ENCODE data around the gene RUNX3. TPM values are rescaled to one million over a fixed set of nuclear protein-coding genes. Genes with fewer than 3 reads are reported as not detected.

The RUNX3 gene
- total RNA-seq, 2 donors from 2014 or later: 254 to 298 TPM

- ATAC-seq (replicated peaks in 1 of 2) (no peak), DNase-seq (no peak)
- Mint-ChIP-seq H3K9me3 (no peaks in the 10 kb centered on the region), H3K36me3 (ENCODE audit: insufficient read depth in 2 of 2) (peaks cover 34 to 50% of the 10 kb centered on the region in 2 donors), H3K27ac (peak overlapping the region; percentile 80), H3K4me3 (peak overlapping the region; percentile 89 to 96), H3K4me1 (ENCODE audit: low read depth) (peaks cover 77% of the 10 kb centered on the region), H3K27me3 (ENCODE audit: low read depth) (no peaks in the 10 kb centered on the region)
These were observed 29.5 kb upstream of the RUNX3 start for GRCh38 chr1:24959623-24959975.

GRCh38 chr1:24958766-24959622, 28.9 kb upstream of the RUNX3 start:
- peaks cover 34 to 53% of the 10 kb centered on the region in 2 donors for H3K36me3 Mint-ChIP-seq (ENCODE audit: insufficient read depth in 2 of 2)
- DNase-seq (no peak), ATAC-seq (replicated peaks in 1 of 2) (no peak)
- no peaks in the 10 kb centered on the region for H3K27me3 Mint-ChIP-seq (ENCODE audit: low read depth)
- H3K27ac Mint-ChIP-seq: peak overlapping the region; percentile 73
- no peaks in the 10 kb centered on the region for H3K9me3 Mint-ChIP-seq
- H3K4me3 Mint-ChIP-seq: peak overlapping the region; percentile 89 to 96
- H3K4me1 Mint-ChIP-seq (ENCODE audit: low read depth): peaks cover 83% of the 10 kb centered on the region

DNA sequence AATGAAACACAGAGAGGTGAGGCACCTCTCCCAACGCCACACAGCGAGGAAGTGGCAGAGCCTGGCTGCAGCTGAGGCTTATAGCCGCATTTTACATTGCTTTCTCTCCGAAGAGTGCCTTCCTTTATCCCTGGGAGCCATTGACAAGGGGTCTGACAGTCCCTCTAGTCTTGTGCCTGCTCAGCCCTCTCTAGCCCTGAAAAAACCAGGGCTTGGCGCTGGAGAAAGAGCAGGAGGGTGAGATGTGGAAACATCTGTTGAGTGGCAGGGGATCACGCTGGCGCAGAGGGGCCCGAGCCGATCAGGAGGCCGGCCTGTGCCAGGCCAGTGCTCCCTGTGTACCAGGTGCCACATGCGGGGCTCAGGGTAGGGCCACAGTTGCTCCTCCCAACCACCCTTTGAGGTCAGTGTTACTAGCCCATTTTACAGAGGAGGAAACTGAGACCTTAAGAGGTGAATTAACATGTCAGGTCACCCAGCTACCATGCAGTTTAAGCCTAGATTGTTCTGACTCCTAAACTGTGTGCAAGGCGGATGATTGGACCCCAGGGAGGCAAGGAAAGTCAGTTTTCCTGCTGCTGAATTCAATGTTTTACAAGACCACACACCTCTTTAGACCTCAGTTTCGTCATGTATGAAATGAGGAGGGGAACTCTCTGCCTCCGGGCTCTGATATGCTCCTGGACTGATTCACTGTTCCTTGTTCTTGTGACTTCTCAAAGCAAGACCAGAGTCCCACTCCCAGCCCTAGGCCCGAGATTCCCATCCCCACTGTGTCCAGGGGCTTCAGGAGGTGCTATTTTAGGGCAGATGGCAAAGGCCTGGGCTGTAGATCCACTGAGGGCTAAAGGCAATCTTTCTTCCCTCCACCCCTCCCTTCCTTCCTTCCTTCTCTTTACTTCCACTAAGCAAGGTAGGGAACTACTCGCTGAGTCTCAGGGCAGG, 28.0 kb upstream of the RUNX3 start:
- peaks cover 92% of the 10 kb centered on the region for H3K4me1 Mint-ChIP-seq (ENCODE audit: low read depth)
- H3K27me3 Mint-ChIP-seq (ENCODE audit: low read depth): no peaks in the 10 kb centered on the region
- no peaks in the 10 kb centered on the region for H3K9me3 Mint-ChIP-seq
- DNase-seq (no peak), ATAC-seq (replicated peaks in 1 of 2) (no peak)
- H3K4me3 Mint-ChIP-seq: peak overlapping the region; percentile 83 to 89
- peak overlapping the region; percentile 73 for H3K27ac Mint-ChIP-seq
- peaks cover 32 to 55% of the 10 kb centered on the region in 2 donors for H3K36me3 Mint-ChIP-seq (ENCODE audit: insufficient read depth in 2 of 2)

- H3K9me3 Mint-ChIP-seq: no peaks in the 10 kb centered on the region
- no peaks in the 10 kb centered on the region for H3K27me3 Mint-ChIP-seq (ENCODE audit: low read depth)
- H3K27ac Mint-ChIP-seq: peak overlapping the region; percentile 73
- peaks cover 32 to 56% of the 10 kb centered on the region in 2 donors for H3K36me3 Mint-ChIP-seq (ENCODE audit: insufficient read depth in 2 of 2)
- ATAC-seq (replicated peaks in 1 of 2) (peak; percentile 14 to 16), DNase-seq (no peak)
- H3K4me3 Mint-ChIP-seq: peak overlapping the region; percentile 83 to 89
- H3K4me1 Mint-ChIP-seq (ENCODE audit: low read depth): peaks cover 99% of the 10 kb centered on the region
These were observed 27.1 kb upstream of the RUNX3 start for GRCh38 chr1:24957016-24957807.

DNA sequence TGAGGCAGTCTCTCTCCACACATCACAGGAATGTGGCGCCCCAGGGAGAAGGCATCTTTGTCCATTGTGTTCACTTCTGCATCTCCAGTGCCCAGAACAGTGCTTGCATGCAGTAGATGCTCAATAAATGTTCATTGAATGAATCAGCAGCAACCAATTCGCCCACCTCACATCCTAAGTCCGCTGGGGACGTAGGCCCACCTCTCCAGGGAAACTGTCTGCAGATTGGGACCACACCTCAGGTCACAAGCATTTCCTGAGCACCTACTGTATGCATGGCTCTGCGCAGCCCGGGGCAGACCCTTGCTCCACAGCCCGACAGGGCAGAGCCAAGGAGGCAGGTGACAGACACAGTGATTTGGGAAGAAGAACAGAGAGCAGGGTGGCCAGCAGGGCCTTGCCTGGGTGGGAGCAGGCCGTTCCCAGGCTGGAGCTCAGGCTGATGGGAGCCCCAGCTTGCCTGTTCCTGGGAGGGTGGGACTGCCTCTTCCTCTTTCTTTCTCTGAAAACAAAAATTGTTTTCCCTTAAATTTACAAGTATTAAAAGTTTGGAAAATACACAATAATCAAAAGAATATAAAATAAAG, 25.8 kb upstream of the RUNX3 start:
- H3K4me3 Mint-ChIP-seq: peak overlapping the region; percentile 83 to 89
- DNase-seq (no peak), ATAC-seq (replicated peaks in 1 of 2) (peak in 1 of 2 donors; percentile 0)
- H3K9me3 Mint-ChIP-seq: no peaks in the 10 kb centered on the region
- peak overlapping the region; percentile 53 for H3K27ac Mint-ChIP-seq
- peaks cover 98% of the 10 kb centered on the region for H3K4me1 Mint-ChIP-seq (ENCODE audit: low read depth)
- peaks cover 27 to 54% of the 10 kb centered on the region in 2 donors for H3K36me3 Mint-ChIP-seq (ENCODE audit: insufficient read depth in 2 of 2)
- no peaks in the 10 kb centered on the region for H3K27me3 Mint-ChIP-seq (ENCODE audit: low read depth)

DNA sequence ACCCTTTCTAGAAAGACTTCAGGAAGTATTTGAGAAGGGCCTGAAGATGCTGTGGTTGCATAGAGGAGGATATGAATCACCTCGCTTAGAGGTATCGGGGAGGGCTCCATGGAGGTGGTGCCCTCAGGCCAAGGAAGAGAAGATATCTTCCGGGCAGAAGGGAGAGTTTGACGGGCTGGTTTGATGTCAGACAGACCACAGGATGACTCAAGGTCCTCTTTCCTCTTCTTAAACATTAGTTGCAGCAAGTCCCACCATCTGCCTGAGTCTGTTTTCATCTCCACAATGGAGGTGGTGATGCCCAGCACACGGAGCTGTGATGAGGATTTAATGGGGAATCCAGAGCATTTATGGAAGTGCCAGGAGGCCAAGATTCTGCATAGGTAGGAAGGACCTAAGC, 25.1 kb upstream of the RUNX3 start:
- Mint-ChIP-seq H3K27ac (peak overlapping the region; percentile 97), H3K36me3 (ENCODE audit: insufficient read depth in 2 of 2) (peaks cover 26 to 56% of the 10 kb centered on the region in 2 donors), H3K9me3 (no peaks in the 10 kb centered on the region), H3K4me3 (peak overlapping the region; percentile 83 to 89), H3K27me3 (ENCODE audit: low read depth) (no peaks in the 10 kb centered on the region), H3K4me1 (ENCODE audit: low read depth) (peaks cover 98% of the 10 kb centered on the region)
- peak; percentile 84 to 89 for DNase-seq
- ATAC-seq (replicated peaks in 1 of 2): peak; percentile 90 to 92

DNA sequence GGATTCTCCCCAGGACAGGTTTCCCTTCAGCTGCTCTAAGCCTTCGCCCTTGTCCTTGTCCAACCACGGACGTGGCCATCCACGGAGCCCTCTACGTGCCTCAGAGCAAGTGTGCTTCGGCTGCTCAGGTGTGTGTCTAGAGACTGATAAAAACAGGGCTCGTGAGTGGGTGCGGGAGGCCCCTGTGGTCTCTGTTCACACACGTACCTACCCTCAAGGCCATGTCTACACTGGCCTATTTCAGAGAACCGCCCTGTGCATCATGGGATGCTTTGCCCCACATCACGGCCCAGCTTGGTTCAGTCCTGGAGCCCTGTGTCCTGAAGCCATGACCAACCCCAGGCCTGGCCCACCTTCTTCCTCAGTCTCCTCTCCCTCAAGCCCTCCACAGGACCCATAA, 24.6 kb upstream of the RUNX3 start:
- no peak for DNase-seq
- H3K9me3 Mint-ChIP-seq: no peaks in the 10 kb centered on the region
- peak overlapping the region; percentile 97 for H3K27ac Mint-ChIP-seq
- H3K36me3 Mint-ChIP-seq (ENCODE audit: insufficient read depth in 2 of 2): peaks cover 23 to 53% of the 10 kb centered on the region in 2 donors
- ATAC-seq (replicated peaks in 1 of 2): peak; percentile 5 to 19
- peaks cover 98% of the 10 kb centered on the region for H3K4me1 Mint-ChIP-seq (ENCODE audit: low read depth)
- no peaks in the 10 kb centered on the region for H3K27me3 Mint-ChIP-seq (ENCODE audit: low read depth)
- H3K4me3 Mint-ChIP-seq: peak overlapping the region; percentile 83 to 89

DNA sequence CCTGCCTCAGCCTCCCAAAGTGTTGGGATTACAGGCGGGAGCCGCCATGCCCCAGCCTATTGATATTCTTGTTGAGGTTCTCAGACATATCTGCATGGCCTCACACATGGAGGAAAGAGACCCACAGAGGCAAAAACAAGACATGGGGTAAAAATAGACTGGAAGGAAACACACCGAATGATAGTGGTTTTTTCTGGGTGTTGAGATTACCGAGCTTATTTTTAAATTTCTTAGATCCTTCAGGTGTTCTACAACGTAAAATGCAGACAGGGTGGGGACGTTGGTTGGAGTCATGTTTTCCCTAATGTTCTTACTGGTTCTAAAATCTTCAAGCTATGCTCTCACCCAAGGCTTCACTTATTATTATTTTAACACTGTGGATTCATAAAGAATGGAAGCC, 23.9 kb upstream of the RUNX3 start:
- Mint-ChIP-seq H3K9me3 (no peaks in the 10 kb centered on the region), H3K4me1 (ENCODE audit: low read depth) (peaks cover 99% of the 10 kb centered on the region), H3K27ac (peak overlapping the region; percentile 97), H3K36me3 (ENCODE audit: insufficient read depth in 2 of 2) (peaks cover 23 to 51% of the 10 kb centered on the region in 2 donors), H3K27me3 (ENCODE audit: low read depth) (no peaks in the 10 kb centered on the region), H3K4me3 (peak overlapping the region; percentile 83 to 89)
- DNase-seq (peak in 1 of 2 donors; percentile 1), ATAC-seq (replicated peaks in 1 of 2) (no peak)

DNA sequence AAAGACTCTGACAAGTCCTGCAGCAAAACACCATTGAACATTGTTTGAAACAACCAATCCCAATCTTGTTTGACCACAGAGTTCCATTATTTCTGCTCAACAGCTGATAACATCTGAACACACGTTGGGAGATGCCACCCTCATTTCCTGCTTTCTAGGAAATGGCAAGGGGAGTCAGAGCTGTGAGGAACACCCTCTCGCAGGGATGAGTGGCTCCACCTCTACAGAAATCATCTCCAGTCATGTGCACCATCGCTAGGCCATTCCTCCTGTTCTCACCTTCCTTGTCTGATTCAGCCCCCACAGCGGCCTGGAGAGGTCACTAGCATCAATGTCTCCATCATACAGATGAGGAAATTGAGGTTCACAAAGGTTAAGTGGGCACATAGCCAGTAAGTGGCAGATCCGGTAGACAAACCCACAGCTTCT, 22.4 kb upstream of the RUNX3 start:
- no peaks in the 10 kb centered on the region for H3K27me3 Mint-ChIP-seq (ENCODE audit: low read depth)
- H3K4me3 Mint-ChIP-seq: peak overlapping the region; percentile 78 to 89
- H3K27ac Mint-ChIP-seq: peak overlapping the region; percentile 84
- H3K9me3 Mint-ChIP-seq: no peaks in the 10 kb centered on the region
- peak; percentile 49 to 69 for DNase-seq
- peaks cover 99% of the 10 kb centered on the region for H3K4me1 Mint-ChIP-seq (ENCODE audit: low read depth)
- peaks cover 23 to 54% of the 10 kb centered on the region in 2 donors for H3K36me3 Mint-ChIP-seq (ENCODE audit: insufficient read depth in 2 of 2)
- peak in 1 of 2 donors; percentile 52 for ATAC-seq (replicated peaks in 1 of 2)

GRCh38 chr1:24951810-24952412, 21.8 kb upstream of the RUNX3 start:
- Mint-ChIP-seq H3K27me3 (ENCODE audit: low read depth) (no peaks in the 10 kb centered on the region), H3K27ac (peak overlapping the region; percentile 84), H3K4me1 (ENCODE audit: low read depth) (peaks cover 99% of the 10 kb centered on the region), H3K9me3 (no peaks in the 10 kb centered on the region), H3K36me3 (ENCODE audit: insufficient read depth in 2 of 2) (peaks cover 22 to 53% of the 10 kb centered on the region in 2 donors), H3K4me3 (peak overlapping the region; percentile 78 to 89)
- DNase-seq (no peak), ATAC-seq (replicated peaks in 1 of 2) (no peak)

DNA sequence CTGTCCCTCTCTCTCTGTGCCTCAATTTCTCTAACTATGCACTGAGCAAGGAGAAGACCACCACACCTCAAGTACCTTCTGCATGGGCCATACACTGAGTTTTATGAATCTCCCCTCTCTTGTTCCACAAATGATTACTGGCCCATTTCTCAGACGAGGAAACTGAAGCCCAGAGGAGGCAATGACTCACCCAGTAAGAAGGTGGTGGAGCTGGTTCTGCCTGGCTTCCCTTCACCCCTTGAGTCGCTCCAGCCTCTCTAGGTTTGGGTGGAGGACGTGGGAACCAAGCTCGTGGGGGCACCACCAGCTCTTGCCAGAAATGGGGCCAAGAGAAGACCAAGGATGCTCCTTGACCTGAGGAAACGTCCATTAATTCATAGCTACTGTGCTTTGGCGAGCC, 21.3 kb upstream of the RUNX3 start:
- Mint-ChIP-seq H3K27me3 (ENCODE audit: low read depth) (no peaks in the 10 kb centered on the region), H3K4me1 (ENCODE audit: low read depth) (peaks cover 98% of the 10 kb centered on the region), H3K27ac (peak overlapping the region; percentile 84), H3K4me3 (peak overlapping the region; percentile 40 to 43), H3K36me3 (ENCODE audit: insufficient read depth in 2 of 2) (peaks cover 20 to 51% of the 10 kb centered on the region in 2 donors), H3K9me3 (no peaks in the 10 kb centered on the region)
- no peak for ATAC-seq (replicated peaks in 1 of 2)
- no peak for DNase-seq

Data from activated T-cell treated with anti-CD3 and anti-CD28 coated beads, Interleukin-2, amount 50 U/mL, for 72 hours (primary cell).